ENCODE data around the gene KHDC4.

GRCh38 chr1:155979597-155980343 is 45.6 kb upstream of the KHDC4 start:
- TF ChIP-seq, protein P1, sequence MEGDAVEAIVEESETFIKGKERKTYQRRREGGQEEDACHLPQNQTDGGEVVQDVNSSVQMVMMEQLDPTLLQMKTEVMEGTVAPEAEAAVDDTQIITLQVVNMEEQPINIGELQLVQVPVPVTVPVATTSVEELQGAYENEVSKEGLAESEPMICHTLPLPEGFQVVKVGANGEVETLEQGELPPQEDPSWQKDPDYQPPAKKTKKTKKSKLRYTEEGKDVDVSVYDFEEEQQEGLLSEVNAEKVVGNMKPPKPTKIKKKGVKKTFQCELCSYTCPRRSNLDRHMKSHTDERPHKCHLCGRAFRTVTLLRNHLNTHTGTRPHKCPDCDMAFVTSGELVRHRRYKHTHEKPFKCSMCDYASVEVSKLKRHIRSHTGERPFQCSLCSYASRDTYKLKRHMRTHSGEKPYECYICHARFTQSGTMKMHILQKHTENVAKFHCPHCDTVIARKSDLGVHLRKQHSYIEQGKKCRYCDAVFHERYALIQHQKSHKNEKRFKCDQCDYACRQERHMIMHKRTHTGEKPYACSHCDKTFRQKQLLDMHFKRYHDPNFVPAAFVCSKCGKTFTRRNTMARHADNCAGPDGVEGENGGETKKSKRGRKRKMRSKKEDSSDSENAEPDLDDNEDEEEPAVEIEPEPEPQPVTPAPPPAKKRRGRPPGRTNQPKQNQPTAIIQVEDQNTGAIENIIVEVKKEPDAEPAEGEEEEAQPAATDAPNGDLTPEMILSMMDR (IDR thresholded peaks at IDR 0.05), result no peak
- TF ChIP-seq POLR2AphosphoS5 (IDR thresholded peaks at IDR 0.05) (peak in 2 of 4 donors; percentile 12), POLR2A (IDR thresholded peaks at IDR 0.05) (no peak)
